ENCODE measurements around the gene ADGRG4.
"Not testable (repeated sequence)": the region's sequence is repeated elsewhere in the genome, so short reads cannot be mapped to it uniquely, and the experiment has no call there.

Gene ADGRG4

DNA sequence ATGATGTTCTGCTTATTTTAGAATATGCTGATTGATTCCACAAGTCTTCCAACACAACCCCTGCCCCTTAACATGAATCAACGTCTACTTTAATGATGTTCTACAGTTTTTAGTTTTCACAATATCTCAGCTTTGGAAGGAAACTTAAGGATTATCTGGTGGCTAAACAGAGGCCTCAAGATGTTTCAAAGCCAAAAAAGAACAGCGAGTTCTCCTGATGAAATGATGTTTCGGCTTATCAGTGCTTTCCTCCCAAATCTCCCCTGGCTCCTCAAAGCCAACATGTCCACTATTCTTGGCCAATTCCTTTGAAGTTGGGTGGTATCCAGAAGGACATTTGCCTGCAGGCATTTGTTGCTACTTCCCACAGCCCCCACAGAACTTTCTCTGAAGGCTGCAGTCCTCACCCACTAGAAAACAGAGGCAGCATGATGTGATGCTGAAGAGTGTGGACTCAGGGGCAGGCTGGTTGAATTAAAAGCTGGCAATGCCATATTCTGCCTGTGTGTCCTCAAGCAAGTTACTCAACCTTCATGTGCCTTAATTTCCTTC lies 87.3 kb downstream of the ADGRG4 start:
- no peak for DNase-seq

DNA sequence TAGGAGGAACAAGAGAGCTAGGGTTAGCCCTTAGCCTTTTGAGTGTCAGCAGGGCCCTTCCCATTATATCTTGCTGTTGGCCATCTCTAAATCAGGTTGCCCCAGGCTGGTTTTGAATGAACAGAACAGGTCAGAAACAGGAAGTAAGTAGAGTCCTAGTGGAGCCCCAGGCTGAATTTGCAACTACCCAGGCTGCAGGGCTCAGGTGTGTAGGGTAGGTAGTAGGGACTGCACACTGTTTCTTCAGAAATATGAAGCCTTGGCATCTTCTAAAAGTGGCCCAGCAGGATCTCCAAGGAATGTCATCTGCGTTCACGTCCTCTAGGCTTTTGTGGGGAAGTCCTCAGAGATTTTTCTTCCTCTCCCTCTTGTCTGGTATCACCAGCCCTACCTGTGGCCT lies 90.2 kb downstream of the ADGRG4 start:
- DNase-seq: no peak

DNA sequence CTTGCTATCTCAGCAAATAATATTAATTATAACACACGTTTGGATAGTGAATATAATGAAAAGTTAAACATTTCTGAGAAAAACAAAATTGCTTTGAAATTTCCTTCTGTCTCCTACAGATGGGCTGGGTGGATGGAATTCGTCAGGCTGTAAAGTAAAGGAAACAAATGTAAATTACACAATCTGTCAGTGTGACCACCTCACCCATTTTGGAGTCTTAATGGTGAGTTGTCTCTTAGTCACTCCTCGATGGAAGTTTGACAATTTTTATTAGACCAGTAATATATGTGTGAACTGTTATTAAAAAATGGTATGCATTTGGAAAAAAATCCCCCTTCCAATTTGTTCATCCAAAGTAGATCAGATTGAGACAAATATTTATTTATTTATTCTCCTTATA lies 94.5 kb downstream of the ADGRG4 start:
- DNase-seq: no peak

DNA sequence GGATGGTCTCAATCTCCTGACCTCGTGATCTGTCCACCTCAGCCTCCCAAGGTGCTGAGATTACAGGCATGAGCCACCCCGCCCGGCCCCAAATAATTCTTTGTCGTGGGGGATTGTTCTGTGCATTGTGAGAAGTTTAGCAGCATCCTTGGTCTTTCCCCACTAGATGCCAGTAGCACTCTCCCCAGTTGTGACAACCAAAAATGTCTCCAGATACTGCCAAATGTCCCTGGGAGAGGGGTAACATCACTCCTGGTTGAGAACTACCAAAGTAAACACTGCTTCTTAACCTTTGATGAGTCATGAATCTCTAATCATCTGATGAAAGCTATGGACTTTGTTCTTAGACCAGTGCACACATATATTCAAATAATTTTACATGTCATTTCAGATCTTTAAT lies 96.2 kb downstream of the ADGRG4 start:
- DNase-seq: no peak

DNA sequence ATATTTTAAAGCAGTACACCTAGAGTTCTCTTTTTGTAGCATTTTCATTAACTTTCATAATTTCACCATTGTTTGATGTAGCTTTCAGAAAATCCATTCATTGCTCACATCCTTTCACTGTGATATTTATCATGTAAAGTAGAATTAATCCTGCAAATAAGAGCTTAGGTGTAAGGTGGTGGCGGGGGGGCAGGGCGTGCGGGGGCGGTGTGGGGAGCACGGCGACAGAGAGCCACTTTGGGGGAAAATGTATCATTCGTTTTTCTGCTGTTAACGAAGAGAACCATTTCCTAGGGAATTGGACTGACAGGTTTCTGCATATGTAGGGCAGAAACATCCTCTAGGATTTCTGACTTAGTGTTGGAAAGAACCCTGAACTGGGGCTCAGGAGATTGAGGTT lies 104.4 kb downstream of the ADGRG4 start:
- no peak for DNase-seq

DNA sequence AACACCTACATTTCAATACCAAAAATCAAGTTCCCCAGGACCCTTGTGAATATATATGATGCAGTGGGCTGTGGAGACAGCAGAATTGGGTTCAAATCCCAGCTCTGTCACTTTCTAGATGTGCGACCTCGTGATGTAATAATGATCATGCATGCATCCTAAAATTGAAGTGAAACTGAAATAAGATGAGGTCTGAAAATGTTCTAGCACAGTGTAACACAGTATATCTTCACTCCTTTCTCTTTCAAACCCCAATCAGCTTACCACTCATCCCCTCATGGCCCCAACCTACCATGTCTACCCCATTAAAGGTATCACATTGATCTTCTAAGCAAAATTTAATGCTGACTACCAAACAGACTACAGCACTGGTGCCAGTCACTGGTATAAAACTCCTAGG lies 117.0 kb downstream of the ADGRG4 start:
- no peak for DNase-seq

DNA sequence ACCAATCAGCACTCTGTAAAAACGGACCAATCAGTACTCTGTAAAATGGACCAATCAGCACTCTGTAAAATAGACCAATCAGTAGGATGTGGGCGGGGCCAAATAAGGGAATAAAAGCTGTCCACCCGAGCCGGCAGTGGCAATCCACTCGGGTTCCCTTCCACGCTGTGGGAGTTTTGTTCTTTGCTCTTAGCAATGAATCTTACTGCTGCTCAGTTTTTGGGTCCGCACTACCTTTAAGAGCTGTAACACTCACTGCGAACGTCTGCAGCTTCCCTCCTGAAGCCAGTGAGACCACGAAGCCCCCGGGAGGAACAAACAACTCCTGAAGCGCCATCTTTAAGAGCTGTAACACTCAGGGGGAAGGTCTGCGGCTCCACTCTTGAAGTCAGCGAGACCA lies 120.6 kb downstream of the ADGRG4 start:
- DNase-seq: no peak

DNA sequence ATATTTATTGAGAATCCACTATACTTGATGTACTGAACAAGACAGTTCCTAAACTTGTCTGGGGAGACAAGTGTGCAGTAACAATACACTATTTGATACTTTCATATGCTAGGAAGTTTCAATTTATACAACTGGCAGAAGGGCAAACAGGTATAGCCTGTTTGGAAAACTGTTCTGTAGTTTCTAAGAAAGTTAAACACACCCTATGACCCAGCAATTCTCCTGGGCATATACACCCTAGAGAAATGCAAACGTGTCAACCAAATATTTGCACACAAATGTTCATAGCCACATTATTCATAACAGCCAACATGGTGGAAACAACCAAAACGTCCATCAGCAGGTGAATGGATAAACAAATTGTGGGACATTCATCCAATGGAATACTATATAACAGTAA lies 123.0 kb downstream of the ADGRG4 start:
- no peak for DNase-seq

DNA sequence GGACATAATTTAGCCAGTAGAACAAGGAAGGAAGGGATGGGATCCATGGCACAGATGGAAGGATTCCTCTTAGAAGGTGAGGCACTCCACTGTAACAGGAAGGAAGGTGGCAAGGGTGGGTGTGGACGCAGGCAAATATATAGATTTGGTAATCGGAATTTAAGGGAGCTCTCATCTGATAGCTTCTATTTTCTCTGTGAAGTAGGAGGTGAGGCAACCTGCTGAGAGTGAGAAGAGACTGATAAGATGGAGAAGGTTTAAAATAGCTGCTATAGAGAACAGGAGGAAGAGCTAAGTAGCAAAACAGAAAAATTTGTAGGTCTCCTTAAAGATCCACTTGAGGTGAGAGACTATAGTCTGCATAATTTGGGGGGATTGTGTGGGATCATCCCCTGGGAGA lies 125.2 kb downstream of the ADGRG4 start:
- no peak for DNase-seq

DNA sequence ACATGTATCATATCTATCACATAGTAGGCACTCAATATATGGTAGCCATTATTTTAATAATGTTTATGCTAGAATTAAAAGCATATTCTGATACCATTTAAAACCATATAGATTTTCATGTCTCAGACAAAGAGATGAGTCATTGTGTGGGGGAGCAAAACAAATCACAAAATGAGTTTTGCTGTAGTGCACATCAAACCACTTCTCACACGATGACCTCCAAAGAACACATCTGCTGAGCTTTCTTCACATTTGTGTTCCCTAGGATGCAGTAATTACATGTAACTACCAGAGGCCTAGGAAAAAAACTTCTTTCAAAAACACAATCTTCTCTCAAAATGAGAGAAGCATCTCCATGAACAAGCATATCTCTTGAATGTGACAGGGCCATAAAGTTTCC lies 130.9 kb downstream of the ADGRG4 start:
- no peak for DNase-seq

DNA sequence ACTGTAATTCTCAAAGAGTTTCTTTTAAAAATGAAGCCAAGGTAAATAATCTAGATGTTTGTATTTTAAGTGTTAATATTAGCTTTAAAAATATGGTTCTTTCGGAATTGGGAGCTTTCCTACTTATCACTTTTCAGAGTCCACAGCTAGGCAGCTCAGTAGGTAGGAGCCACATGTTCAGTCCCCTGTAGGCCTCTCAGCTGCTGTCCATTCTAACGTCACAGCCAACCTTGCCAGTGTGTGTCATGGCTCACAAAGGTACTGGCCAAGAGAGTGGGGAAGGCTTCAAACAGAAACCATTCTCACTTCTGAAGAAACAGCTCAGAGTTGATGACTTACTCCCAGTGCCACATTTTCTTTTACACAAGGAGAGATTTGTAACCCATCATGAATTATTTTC lies 137.0 kb downstream of the ADGRG4 start:
- DNase-seq: no peak

DNA sequence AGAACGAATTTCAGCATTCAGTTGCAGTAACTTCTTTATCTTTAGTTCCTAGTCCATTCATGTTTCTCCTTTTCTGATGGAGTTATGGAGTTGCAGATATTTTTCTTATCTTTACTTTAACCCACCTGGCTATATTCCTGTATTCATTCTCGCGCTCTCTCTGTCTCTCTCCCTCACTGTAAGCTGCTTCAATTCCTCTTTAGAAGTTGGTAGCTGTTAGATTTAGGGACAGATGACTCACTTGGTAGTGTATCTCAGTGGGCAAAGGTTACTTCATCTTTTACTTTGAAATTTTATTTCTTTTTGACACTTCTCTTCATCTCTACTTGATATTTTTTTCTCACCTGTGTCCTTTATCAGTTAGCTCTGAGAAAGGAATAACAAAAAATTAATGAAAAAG lies 137.4 kb downstream of the ADGRG4 start:
- no peak for DNase-seq

DNA sequence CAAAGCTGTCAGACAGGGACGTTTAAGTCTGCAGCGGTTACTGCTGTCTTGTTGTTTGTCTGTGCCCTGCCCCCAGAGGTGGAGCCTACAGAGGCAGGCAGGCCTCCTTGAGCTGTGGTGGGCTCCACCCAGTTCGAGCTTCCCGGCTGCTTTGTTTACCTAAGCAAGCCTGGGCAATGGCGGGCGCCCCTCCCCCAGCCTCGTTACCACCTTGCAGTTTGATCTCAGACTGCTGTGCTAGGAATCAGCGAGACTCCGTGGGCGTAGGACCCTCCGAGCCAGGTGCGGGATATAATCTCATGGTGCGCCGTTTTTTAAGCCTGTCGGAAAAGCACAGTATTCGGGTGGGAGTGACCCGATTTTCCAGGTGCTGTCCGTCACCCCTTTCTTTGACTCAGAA lies 144.9 kb downstream of the ADGRG4 start:
- not testable (repeated sequence) for DNase-seq

DNA sequence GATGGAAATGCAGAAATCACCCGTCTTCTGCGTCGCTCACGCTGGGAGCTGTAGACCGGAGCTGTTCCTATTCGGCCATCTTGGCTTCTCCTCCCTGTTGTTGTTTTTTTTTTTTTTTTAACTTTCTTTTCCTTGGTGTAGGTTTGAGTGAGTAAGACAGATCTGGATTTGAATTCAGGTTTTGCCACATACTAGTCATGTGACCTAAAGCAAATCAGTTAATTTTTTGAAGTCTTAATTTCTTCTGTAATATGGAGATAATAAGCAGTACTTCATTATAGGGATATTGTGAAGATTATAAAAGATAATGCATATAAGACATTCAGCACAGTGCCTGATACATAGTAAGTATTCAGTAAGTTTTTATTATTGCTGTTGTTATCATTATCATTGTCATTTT lies 145.4 kb downstream of the ADGRG4 start:
- DNase-seq: no peak

DNA sequence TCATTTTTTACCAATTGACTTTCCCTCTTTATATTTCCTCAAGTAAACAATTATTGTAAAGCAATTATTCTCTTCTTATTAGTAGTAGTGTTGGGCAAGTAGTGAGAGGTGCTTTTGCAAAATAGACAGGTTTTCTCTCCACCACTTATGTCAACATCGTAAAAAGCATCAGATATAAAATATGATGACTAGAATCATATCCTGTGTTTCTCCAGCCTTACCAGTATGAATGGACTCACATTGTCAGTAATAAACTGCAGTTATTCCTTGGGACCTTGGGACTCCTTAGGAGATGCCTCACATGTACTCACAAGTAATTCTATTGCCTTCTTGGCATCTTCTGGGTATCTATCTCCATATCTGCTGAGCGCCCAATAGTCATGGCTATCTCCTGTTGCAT lies 146.5 kb downstream of the ADGRG4 start:
- no peak for DNase-seq

DNA sequence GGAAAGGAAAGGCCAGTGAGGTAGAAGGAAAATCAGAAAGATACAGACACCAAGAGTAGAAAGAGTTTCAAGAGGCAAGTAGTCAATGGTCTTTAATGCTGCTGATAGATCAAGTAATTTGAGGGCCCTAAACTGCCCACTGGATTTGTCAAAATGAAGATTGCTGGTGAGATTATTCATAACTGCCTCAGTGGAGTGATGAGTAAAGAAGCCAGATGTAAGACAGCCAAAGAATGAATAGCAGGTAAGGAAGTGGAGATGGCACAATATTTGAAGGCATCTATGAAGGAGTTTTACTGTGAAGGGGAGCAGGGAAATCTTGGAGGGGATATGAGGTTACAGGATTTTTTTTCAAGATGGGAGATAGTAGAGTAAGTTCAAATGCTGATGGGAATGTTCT lies 147.2 kb downstream of the ADGRG4 start:
- DNase-seq: no peak

DNA sequence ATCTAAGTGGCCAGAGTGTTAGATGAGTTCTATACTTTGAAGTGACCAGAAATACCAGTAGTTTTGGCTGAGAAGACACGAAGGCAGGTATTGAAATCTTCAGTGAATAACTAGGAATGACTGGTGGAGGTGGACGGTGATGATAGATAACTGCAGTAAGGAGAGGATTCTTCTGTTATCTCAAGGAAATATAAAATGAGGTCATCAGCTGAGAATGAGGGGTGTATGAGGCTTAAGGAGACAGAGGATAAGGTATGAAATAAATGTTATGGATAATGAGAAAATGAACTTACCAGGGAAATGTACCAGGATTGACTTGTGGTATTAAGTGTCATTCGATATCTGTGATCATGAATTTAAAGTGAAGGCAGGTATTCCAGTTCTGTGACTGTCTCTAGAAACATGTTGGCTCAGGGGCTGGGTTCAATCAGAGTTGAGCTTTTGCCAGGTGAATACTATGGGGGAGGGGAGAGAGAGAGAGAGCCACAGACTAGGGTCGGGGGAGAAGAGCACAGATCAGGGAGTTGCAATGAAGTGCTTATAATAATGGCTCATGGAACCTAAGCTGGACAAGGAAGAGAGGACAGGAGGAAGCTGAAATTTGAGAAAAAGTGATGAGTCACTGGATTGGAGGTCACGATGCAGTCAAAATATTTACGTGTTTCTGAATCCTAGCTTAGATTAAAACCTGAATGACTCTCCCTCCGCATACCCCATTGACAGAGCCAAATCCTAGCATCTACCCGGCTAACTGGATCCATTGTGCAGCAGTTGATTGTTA lies 149.5 kb downstream of the ADGRG4 start:
- no peak for DNase-seq

DNA sequence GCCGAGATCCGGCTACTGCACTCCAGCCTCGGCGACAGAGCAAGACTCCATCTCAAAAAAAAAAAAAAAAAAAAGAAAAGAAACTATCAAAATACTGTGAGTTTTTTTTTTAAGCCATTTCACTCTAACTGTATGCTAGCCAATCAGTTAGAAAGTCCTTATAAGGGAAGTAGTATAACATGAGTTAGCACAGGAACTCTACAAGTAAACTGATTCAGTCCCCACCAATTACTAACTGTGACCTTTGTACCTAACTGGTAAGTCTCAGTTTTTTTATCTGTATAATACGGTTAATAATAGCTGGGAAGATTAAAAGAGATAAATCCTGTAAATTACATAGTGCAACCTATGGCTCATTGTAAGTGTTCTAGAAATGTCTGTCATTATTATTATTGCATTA lies 151.9 kb downstream of the ADGRG4 start:
- no peak for DNase-seq

DNA sequence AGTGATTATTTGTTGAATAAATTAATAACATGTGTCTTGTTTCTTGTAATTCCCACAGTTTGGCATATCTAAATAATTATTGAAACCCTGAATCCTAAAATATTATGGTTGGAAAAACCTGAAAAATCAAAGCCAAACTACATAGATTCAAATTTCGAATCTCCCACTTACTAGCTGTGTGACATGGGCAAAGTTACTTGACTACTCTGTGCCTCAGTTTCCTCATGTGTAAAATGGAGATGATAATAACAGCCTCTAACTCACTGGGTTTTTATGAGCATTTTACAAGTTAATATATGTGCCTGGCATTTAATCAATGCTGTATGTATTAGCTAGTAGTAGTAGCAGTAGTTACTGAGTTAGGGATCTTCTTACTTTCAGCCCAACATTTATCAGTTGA lies 152.4 kb downstream of the ADGRG4 start:
- DNase-seq: no peak

DNA sequence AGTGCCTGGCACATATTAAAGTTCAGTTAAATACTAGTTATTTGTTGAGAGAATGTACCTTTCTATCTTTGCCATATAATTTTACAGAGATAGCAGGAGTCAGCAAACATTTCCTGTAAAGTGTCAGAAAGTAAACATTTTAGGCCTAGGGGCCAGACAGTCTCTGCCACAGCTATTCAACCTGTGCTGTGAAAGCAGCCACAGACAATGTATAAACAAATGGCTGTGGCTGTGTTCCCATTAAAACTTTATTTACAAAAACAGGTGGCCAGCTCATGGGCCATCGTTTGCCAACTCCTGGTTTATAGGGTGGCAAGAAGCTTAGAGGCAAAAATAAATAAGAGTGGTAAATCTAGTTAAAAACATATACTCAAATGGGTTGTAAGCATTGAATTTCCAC lies 153.0 kb downstream of the ADGRG4 start:
- DNase-seq: no peak

DNA sequence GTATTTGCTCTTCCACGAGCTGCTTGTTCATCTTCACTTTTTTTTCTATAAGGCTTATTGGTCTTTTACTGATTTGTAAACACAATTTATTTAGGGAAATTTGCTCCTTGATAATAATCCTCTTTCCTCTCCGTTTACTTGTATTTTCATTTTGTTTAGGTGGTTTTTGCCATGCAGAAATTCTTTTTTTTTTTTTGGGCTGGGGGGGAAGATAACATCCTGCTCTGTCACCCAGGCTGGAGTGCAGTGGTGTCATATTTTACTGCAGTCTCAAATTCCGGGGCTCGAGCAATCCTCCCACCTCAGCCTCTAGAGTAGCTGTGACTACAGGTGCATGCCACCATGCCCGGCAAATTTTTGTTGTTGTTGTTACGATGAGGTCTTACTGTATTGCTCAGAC lies 155.4 kb downstream of the ADGRG4 start:
- no peak for DNase-seq

DNA sequence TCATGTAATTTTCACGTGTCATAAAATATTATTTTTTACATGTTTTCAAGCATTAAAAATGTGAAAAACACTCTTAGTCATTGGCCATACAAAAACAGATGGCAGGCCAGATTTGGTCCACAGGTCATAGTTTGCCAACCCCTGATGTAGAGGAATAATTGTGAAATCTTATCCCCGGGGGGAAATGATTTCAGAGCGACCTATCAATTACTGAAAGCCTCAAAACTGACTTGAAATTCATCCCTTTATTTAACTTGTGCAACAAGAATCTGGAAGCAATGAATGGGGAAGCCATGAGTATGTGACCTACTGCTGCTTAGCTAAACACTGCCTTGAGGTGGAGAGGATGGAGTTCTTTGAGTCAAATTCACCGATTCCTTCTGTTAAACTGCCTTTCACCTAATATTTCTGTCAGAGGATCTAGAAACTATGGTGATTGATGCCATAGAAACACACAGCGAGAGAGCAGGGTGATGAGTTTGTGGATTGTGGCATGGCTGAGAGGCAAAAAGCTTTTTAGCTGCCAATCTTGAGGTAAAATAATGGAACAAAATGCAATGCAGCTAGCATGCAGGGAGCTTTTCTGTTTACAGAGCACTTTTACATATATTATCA lies 156.6 kb downstream of the ADGRG4 start:
- DNase-seq: no peak

DNA sequence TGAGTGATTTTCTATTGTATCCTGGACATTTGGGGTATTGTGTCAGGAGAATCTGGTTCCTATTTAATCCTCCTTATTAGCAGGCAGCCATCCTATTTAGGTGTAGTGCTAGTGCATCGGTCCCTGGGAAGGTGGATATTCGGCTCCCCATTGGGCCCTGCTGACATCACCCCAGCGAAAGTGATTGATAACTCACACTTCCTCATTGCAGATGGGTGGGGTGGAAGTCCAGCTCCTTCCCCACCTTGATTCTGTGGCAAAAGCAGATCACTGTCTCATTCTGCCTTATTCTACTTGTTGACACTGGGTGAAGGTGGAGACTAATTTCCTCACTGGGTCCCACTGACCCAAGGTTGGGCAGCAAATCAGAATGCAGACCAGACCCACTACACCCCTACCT lies 163.8 kb downstream of the ADGRG4 start:
- no peak for DNase-seq
